ENCODE data around the gene ADGRL1.

DNA sequence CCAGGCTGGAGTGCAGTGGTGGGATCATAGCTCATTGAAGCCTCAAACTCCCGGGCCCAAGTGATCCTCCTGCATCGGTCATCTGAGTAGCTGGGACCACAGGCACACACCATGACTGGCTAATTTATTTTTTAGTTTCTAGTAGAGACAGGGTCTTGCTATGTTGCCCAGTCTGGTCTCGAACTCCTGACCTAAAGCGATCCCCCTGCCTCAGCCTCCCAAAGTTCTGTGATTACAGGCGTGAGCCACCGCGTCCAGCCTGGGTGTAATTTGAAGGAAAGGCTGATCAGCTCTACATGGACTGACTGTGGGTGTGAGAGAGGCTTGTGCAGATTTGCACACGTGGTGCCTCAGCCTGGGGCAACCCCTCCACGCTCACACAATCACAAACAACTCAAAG lies 31.1 kb downstream of the ADGRL1 start:
- TF ChIP-seq, protein P1, sequence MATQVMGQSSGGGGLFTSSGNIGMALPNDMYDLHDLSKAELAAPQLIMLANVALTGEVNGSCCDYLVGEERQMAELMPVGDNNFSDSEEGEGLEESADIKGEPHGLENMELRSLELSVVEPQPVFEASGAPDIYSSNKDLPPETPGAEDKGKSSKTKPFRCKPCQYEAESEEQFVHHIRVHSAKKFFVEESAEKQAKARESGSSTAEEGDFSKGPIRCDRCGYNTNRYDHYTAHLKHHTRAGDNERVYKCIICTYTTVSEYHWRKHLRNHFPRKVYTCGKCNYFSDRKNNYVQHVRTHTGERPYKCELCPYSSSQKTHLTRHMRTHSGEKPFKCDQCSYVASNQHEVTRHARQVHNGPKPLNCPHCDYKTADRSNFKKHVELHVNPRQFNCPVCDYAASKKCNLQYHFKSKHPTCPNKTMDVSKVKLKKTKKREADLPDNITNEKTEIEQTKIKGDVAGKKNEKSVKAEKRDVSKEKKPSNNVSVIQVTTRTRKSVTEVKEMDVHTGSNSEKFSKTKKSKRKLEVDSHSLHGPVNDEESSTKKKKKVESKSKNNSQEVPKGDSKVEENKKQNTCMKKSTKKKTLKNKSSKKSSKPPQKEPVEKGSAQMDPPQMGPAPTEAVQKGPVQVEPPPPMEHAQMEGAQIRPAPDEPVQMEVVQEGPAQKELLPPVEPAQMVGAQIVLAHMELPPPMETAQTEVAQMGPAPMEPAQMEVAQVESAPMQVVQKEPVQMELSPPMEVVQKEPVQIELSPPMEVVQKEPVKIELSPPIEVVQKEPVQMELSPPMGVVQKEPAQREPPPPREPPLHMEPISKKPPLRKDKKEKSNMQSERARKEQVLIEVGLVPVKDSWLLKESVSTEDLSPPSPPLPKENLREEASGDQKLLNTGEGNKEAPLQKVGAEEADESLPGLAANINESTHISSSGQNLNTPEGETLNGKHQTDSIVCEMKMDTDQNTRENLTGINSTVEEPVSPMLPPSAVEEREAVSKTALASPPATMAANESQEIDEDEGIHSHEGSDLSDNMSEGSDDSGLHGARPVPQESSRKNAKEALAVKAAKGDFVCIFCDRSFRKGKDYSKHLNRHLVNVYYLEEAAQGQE (IDR thresholded peaks at IDR 0.05; ENCODE audit: low read depth): no peak
- TF ChIP-seq EZH2 (IDR thresholded peaks at IDR 0.05) (no peak), RAD21 (IDR thresholded peaks at IDR 0.05; ENCODE audit: low read depth) (no peak), POLR2AphosphoS5 (IDR thresholded peaks at IDR 0.05; ENCODE audit: low read depth, low read length) (no peak), ZFX (IDR thresholded peaks at IDR 0.05) (no peak), YY1 (IDR thresholded peaks at IDR 0.05; ENCODE audit: extremely low read depth, insufficient replicate concordance, low read depth, low read length) (no peak), POLR2A (IDR thresholded peaks at IDR 0.05; ENCODE audit: borderline replicate concordance, extremely low read depth, insufficient read depth, insufficient read length) (no peak), JUND (IDR thresholded peaks at IDR 0.05) (no peak), ZNF274 (IDR thresholded peaks at IDR 0.05; ENCODE audit: low read depth, low read length) (no peak)
- TF ChIP-seq, protein P2, sequence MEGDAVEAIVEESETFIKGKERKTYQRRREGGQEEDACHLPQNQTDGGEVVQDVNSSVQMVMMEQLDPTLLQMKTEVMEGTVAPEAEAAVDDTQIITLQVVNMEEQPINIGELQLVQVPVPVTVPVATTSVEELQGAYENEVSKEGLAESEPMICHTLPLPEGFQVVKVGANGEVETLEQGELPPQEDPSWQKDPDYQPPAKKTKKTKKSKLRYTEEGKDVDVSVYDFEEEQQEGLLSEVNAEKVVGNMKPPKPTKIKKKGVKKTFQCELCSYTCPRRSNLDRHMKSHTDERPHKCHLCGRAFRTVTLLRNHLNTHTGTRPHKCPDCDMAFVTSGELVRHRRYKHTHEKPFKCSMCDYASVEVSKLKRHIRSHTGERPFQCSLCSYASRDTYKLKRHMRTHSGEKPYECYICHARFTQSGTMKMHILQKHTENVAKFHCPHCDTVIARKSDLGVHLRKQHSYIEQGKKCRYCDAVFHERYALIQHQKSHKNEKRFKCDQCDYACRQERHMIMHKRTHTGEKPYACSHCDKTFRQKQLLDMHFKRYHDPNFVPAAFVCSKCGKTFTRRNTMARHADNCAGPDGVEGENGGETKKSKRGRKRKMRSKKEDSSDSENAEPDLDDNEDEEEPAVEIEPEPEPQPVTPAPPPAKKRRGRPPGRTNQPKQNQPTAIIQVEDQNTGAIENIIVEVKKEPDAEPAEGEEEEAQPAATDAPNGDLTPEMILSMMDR (IDR thresholded peaks at IDR 0.05 in 2 of 3, conservative IDR thresholded peaks at IDR 0.05 in 1 of 3; ENCODE audit: borderline replicate concordance in 1 of 3, insufficient read depth in 1 of 3, low read depth in 2 of 3, low read length in 2 of 3): no peak
